Heart left ventricle (tissue), 16 donors: ENCODE results near the gene ZNF618. TPM values are rescaled to one million over a fixed set of nuclear protein-coding genes. Genes with fewer than 3 reads are reported as not detected.

Source experiments
- ATAC-seq, 4 donors: fragments of 200-7000 bp; cut with Tn5 transposase; one replicate each; pipeline ENCODE4 v1.9.1; 2020 to 2022; ENCODE audit warnings: moderate library complexity in 4 of 4, mild to moderate bottlenecking in 3 of 4, moderate number of reproducible peaks in 1 of 4
- DNase-seq, 5 donors: peaks; one replicate each; pipeline ENCODE4 v3.0.0-alpha.2; 2020
- H3K27ac ChIP-seq, 12 donors: fragments of 200-600 bp; sonication (generic) in 4 of 12; one replicate each; pipeline versions ENCODE4 v1.5.0 to v1.8.0; 2016 to 2022; ENCODE audit warnings: mild to moderate bottlenecking in 2 of 12
- H3K27me3 ChIP-seq, 9 donors: fragments of 200-600 bp; sonication (generic) in 2 of 9; one replicate each; pipeline versions ENCODE4 v1.5.1 to v1.8.0; 2016 to 2022; ENCODE audit warnings: mild to moderate bottlenecking in 3 of 9
- H3K36me3 ChIP-seq, 9 donors: fragments of 200-600 bp; sonication (generic) in 2 of 9; one replicate each; pipeline versions ENCODE4 v1.5.0 to v1.8.0; 2018 to 2022; ENCODE audit warnings: mild to moderate bottlenecking in 2 of 9
- H3K4me1 ChIP-seq, 12 donors: fragments of 200-600 bp; sonication (generic) in 4 of 12; one replicate each; pipeline versions ENCODE4 v1.5.0 to v1.8.0; 2016 to 2022; ENCODE audit warnings: mild to moderate bottlenecking in 3 of 12
- H3K4me3 ChIP-seq, 12 donors: fragments of 200-600 bp; sonication (generic) in 4 of 12; one replicate each; pipeline versions ENCODE4 v1.5.0 to v1.8.0; 2017 to 2022; ENCODE audit warnings: mild to moderate bottlenecking in 9 of 12, moderate library complexity in 4 of 12
- H3K9me3 ChIP-seq, 12 donors: fragments of 200-600 bp; sonication (generic) in 4 of 12; one replicate each; pipeline versions ENCODE4 v1.5.0 to v1.8.0; 2016 to 2022; ENCODE audit warnings: mild to moderate bottlenecking in 1 of 12
- POLR2A ChIP-seq, 2 donors: fragments of 450-650 bp; IDR thresholded peaks; one replicate each; pipeline ENCODE4 v1.6.1; 2017; ENCODE audit warnings: antibody characterized with exemption in 2 of 2, mild to moderate bottlenecking in 2 of 2, moderate library complexity in 2 of 2
- WGBS, 4 donors: extraction: QIAGEN DNeasy Blood & Tissue Kit in 2 of 4; methylation state at CpG; one replicate each; pipeline versions ENCODE4 v1.1.5 to v1.1.7; 2013 to 2018; 5-methylcytosine and 5-hydroxymethylcytosine counted together
- intact Hi-C, 10 donors: fragments of 100-400 bp; cut with DNase I; formaldehyde crosslinking; loops; one replicate each; pipeline versions ENCODE4 v1.11.1 to v1.14.2; 2022
- polyA plus RNA-seq, 2 donors: library from polyadenylated mRNA; stranded (reverse); fragments of 200-250 nt; gene quantifications; one replicate each; pipeline ENCODE4 v1.2.3, GENCODE V29; 2013
- total RNA-seq, 9 donors: library from RNA; depleted of rRNA in 2 of 9; stranded (reverse); fragments of >200 nt in 2 of 9; fragmentation: NEBNext Ultra II Directional in 3 of 9; extraction: Animal tissue kit (Norgen Biotek cat#: 25700) in 3 of 9; gene quantifications; one replicate each; pipeline versions ENCODE4 v1.1.0 to v1.2.4, GENCODE V29; 2016 to 2023
- TF ChIP-seq, protein P1 (sequence below), 12 donors: fragments of 200-600 bp; sonication (generic) in 4 of 12; IDR thresholded peaks; one replicate each; pipeline versions ENCODE4 v1.5.0 to v1.8.0; 2018 to 2022; ENCODE audit warnings: antibody characterized with exemption in 12 of 12, mild to moderate bottlenecking in 5 of 12
- donor health status: ischemic (EF 13 %, LVEDD 7.1; RV severe dilation, severe dysfunction).
- donor health status: healthy with polysubstance abuse.
- donor health status: DM: no; HTN: yes; CAD: no.
- donor health status: DM: no; HTN: no; CAD: no.
- donor health status: ischemic (EF 25% LVEDD 6.9; RV normal size, moderate dysfunction).
- donor health status: ischemic (EF 25% LVEDD 5.7; RV mildly dilated, moderate dysfunction).
- donor health status: healthy.
- donor health status: DM: yes; HTN: yes; CAD: no.
- donor health status: ischemic (EF 35%, LVEDD 5.7; RV mildly dilated, moderate dysfunction).
- donor health status: nonischemic (EF 11% LVEDD 7.7; RV severe dilation, severe dysfunction).
- donor health status: DM: yes; HTN: yes; CAD: no.
- donor health status: PGD.
- donor health status: ischemic (EF 29% LVEDD 5.4; RV normal size, mild dysfunction).
- donor health status: nonischemic (EF 23%, LVEDD 6.1; RV moderate dilation, normal function).

The ZNF618 gene
- total and polyA plus RNA-seq, 11 donors = 0.81 to 4.2 (median 1.7) TPM

DNA sequence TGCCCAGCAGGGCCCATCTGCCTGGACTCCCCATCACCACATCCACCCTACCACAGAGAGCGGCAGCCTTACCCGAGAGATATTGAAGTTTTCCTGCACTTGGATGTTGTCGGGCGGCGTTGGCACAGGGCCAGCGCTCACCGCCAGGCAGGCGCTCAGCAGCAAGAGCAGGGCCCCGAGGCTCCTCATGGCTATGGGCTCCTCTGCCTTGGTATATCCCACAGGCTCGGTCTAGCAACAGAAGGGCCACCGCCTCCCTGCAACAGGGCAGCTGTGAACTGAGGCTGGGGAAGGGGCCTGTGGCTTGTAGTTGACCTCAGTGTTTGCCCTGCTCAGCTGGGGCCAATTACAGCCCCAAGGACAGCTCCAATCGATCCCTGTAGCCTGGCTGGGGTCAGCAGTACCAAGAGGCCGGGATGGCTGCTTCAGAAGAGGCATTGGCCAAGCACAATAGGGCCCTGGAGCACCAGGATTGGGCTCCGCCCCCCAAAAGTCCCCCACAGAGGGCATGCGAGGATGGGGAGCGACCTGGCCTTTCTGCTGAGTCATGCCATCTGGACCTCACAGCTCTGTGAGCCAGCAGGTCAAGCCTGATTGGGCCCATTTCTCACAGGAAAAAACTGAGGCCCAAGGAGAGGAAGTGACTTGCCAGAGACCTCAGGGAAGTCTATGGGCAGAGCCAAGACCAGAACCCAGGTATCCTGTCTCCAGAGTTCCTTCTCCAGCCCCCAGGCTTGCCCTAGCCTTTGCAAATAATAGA is 202.1 kb downstream of the ZNF618 start, which contains the start of gene AMBP:
TSS of gene AMBP (minus strand) at position 280 of the 760 bp plus-strand sequence. CDS start at position 189, 91 bp downstream.
- 61 to 68% (median 67%) methylated on average over 12 to 16 of the region's 16 CpGs for WGBS, 4 donors
- intact Hi-C loops = loop anchor here in 1 of 10 donors (10.0 kb wide), 1 partner anchor 57 kb away; no protein-coding TSS in a partner anchor
- TF ChIP-seq, protein P1, sequence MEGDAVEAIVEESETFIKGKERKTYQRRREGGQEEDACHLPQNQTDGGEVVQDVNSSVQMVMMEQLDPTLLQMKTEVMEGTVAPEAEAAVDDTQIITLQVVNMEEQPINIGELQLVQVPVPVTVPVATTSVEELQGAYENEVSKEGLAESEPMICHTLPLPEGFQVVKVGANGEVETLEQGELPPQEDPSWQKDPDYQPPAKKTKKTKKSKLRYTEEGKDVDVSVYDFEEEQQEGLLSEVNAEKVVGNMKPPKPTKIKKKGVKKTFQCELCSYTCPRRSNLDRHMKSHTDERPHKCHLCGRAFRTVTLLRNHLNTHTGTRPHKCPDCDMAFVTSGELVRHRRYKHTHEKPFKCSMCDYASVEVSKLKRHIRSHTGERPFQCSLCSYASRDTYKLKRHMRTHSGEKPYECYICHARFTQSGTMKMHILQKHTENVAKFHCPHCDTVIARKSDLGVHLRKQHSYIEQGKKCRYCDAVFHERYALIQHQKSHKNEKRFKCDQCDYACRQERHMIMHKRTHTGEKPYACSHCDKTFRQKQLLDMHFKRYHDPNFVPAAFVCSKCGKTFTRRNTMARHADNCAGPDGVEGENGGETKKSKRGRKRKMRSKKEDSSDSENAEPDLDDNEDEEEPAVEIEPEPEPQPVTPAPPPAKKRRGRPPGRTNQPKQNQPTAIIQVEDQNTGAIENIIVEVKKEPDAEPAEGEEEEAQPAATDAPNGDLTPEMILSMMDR (IDR thresholded peaks at IDR 0.05) = no peak
- no peak for TF ChIP-seq POLR2A (IDR thresholded peaks at IDR 0.05)

DNA sequence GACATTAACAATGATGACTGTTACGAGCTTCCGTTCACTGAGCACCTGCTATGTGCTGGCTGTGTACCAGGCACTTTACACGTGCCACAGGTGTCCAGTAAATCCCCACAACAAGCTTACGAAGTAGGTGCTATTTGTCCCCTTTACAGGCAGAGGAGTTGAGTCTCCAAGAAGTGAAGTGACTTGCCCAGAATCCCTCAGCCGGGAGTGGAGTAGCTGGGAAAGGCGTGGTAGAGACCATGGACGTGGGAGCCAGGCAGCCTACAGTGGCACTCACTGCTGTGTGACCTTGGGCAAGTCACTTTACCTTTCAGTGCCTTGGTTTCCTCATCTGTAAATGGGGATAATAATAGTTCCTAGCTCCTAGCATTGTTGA is 202.7 kb downstream of the ZNF618 start:
- Histone ChIP-seq H3K4me3 (no peak overlapping the region), H3K9me3 (no peaks in the 10 kb centered on the region), H3K27ac (no peak overlapping the region), H3K4me1 (peaks cover 0 to 5% (median 0%) of the 10 kb centered on the region in 12 donors), H3K27me3 (peaks cover 0 to 30% (median 0%) of the 10 kb centered on the region in 9 donors), H3K36me3 (no peaks in the 10 kb centered on the region)
- WGBS, 4 donors = 74 to 86% (median 83%) methylated on average over 7 of the region's 7 CpGs
- intact Hi-C loops = loop anchor here in 1 of 10 donors (10.0 kb wide), 1 partner anchor 56 kb away; no protein-coding TSS in a partner anchor
- ATAC-seq = no peak
- no peak for DNase-seq
- TF ChIP-seq, protein P1 (IDR thresholded peaks at IDR 0.05) = no peak
- no peak for TF ChIP-seq POLR2A (IDR thresholded peaks at IDR 0.05)

More for the DNA sequence above, 202.1 kb downstream of the ZNF618 start, which contains the start of gene AMBP:
- H3K9me3 ChIP-seq = no peaks in the 10 kb centered on the region
- H3K27ac ChIP-seq = no peak within 1 kb of the TSS
- no peak within 1 kb of the TSS for H3K4me3 ChIP-seq
- H3K4me1 ChIP-seq = peaks cover 0 to 5% (median 0%) of the 10 kb centered on the region in 12 donors
- ATAC-seq (no peak), DNase-seq (no peak)
- no peaks in the 10 kb centered on the region for H3K36me3 ChIP-seq
- H3K27me3 ChIP-seq = peaks cover 0 to 30% (median 0%) of the 10 kb centered on the region in 9 donors

DNA sequence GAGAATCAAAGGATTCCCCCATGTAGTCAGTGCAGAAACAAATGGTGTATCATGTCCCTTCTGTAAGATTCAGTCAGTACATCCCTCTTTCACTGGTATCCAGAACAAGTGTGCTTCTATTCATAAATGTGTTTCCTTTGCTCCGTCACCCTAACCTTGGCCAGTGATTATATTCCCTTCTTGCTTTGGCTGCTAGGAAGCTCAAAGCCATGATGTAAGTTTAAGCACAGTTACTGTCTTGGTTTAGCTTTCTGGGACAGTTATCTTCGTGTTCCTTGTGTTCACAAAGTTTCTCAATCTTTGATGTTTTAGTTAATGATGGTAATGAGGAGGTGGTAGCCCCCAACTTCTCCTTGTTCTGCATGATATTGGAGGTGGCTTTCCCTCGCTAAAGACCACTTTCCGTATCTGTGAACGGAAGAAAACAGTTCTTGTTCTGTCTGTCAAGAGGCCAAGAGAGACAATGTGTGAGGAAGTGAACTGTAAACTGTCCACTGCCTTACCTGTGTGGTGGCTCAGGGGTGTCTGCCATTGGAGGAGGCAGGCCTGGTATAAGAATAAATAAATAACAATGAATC is 204.2 kb downstream of the ZNF618 start:
- TF ChIP-seq, protein P1 (IDR thresholded peaks at IDR 0.05) = no peak
- TF ChIP-seq POLR2A (IDR thresholded peaks at IDR 0.05) = no peak
- Histone ChIP-seq H3K27me3 (peaks cover 0 to 30% (median 0%) of the 10 kb centered on the region in 9 donors), H3K4me3 (no peak overlapping the region), H3K9me3 (no peaks in the 10 kb centered on the region), H3K36me3 (no peaks in the 10 kb centered on the region), H3K27ac (no peak overlapping the region), H3K4me1 (peaks cover 0 to 5% (median 0%) of the 10 kb centered on the region in 12 donors)
- no peak for ATAC-seq
- WGBS, 4 donors = 77 to 88% (median 85%) methylated on average over 5 of the region's 5 CpGs
- intact Hi-C loops = loop anchor here in 5 of 10 donors (5.0 kb wide), 2 partner anchors 192 to 212 kb away; no protein-coding TSS in a partner anchor
- DNase-seq = no peak
